ENCODE measurements around the gene EFCAB6. TPM values are rescaled to one million over a fixed set of nuclear protein-coding genes. Genes with fewer than 3 reads are reported as not detected.
"Not testable (repeated sequence)": the region's sequence is repeated elsewhere in the genome, so short reads cannot be mapped to it uniquely, and the experiment has no call there.

EFCAB6 gene
- total RNA-seq, 2 experiments from 2014 or later = 0.13 TPM; not detected in 1

GRCh38 chr22:43658823-43659222 is 153.3 kb downstream of the EFCAB6 start:
- Histone ChIP-seq H3K4me3 (ENCODE audit: low read depth, low read length, poor library complexity, severe bottlenecking) (no peak overlapping the region), H3K4me2 (ENCODE audit: low read length) (no peak overlapping the region), H3K36me3 (ENCODE audit: insufficient read depth, low read length) (no peaks in the 10 kb centered on the region), H3K79me2 (ENCODE audit: insufficient read depth, low read depth, low read length) (no peaks in the 10 kb centered on the region), H3K9me2 (ENCODE audit: insufficient read depth, low read length) (no peaks in the 10 kb centered on the region), H3K4me1 (ENCODE audit: insufficient read depth, low read length, poor library complexity, severe bottlenecking) (no peaks in the 10 kb centered on the region), H3K27ac (ENCODE audit: low read depth, low read length, poor library complexity, severe bottlenecking) (no peak overlapping the region), H3K9me3 (ENCODE audit: low read length) (no peaks in the 10 kb centered on the region), H4K20me1 (ENCODE audit: insufficient read depth, low read length) (no peaks in the 10 kb centered on the region), H2AFZ (ENCODE audit: low read length) (no peak overlapping the region)
- intact Hi-C loops (cut with micrococcal nuclease; ENCODE audit: unreplicated experiment) = no loop called here
- TF ChIP-seq EZH2phosphoT487 (IDR thresholded peaks at IDR 0.05; ENCODE audit: borderline replicate concordance, low read depth, low read length) = no peak
- TF ChIP-seq CTCF (conservative IDR thresholded peaks at IDR 0.05; ENCODE audit: low read length) = no peak
- POLR2A ChIA-PET = interaction anchor here (1.4 kb wide), 1 partner anchor 10 kb away, joined by 4 read pairs; no protein-coding TSS in a partner anchor
- no peak for DNase-seq (ENCODE audit: low spot score)
- BruUV-seq (replicated peaks) = no TSS peak
- CTCF ChIA-PET (ENCODE audit: unreplicated experiment) = no interaction called here

- H3K4me3 ChIP-seq (ENCODE audit: low read depth, low read length, poor library complexity, severe bottlenecking); POLR2A ChIA-PET; H4K20me1 ChIP-seq (ENCODE audit: insufficient read depth, low read length); H3K27ac ChIP-seq (ENCODE audit: low read depth, low read length, poor library complexity, severe bottlenecking); H3K9me2 ChIP-seq (ENCODE audit: insufficient read depth, low read length); intact Hi-C loops (cut with micrococcal nuclease; ENCODE audit: unreplicated experiment); H3K79me2 ChIP-seq (ENCODE audit: insufficient read depth, low read depth, low read length); H3K36me3 ChIP-seq (ENCODE audit: insufficient read depth, low read length); H2AFZ ChIP-seq (ENCODE audit: low read length); BruUV-seq (replicated peaks); DNase-seq (ENCODE audit: low spot score); CTCF ChIA-PET (ENCODE audit: unreplicated experiment); H3K4me1 ChIP-seq (ENCODE audit: insufficient read depth, low read length, poor library complexity, severe bottlenecking); H3K4me2 ChIP-seq (ENCODE audit: low read length); H3K9me3 ChIP-seq (ENCODE audit: low read length): not testable (repeated sequence)
These were observed 155.5 kb downstream of the EFCAB6 start for GRCh38 chr22:43656581-43656980.

- no peak for DNase-seq (ENCODE audit: low spot score)
- Histone ChIP-seq H3K27ac (ENCODE audit: low read depth, low read length, poor library complexity, severe bottlenecking) (no peak overlapping the region), H3K36me3 (ENCODE audit: insufficient read depth, low read length) (no peaks in the 10 kb centered on the region), H3K4me2 (ENCODE audit: low read length) (no peak overlapping the region), H3K4me3 (ENCODE audit: low read depth, low read length, poor library complexity, severe bottlenecking) (no peak overlapping the region), H3K9me3 (ENCODE audit: low read length) (no peaks in the 10 kb centered on the region), H3K9me2 (ENCODE audit: insufficient read depth, low read length) (no peaks in the 10 kb centered on the region), H3K79me2 (ENCODE audit: insufficient read depth, low read depth, low read length) (no peaks in the 10 kb centered on the region), H3K4me1 (ENCODE audit: insufficient read depth, low read length, poor library complexity, severe bottlenecking) (no peaks in the 10 kb centered on the region), H4K20me1 (ENCODE audit: insufficient read depth, low read length) (no peaks in the 10 kb centered on the region), H2AFZ (ENCODE audit: low read length) (no peak overlapping the region)
- no TSS peak for BruUV-seq (replicated peaks)
- POLR2A ChIA-PET = no interaction called here
- TF ChIP-seq CTCF (conservative IDR thresholded peaks at IDR 0.05; ENCODE audit: low read length) (no peak), EZH2phosphoT487 (IDR thresholded peaks at IDR 0.05; ENCODE audit: borderline replicate concordance, low read depth, low read length) (no peak)
- CTCF ChIA-PET (ENCODE audit: unreplicated experiment) = no interaction called here
- intact Hi-C loops (cut with micrococcal nuclease; ENCODE audit: unreplicated experiment) = no loop called here
These were observed 157.8 kb downstream of the EFCAB6 start for GRCh38 chr22:43654271-43654670.
